NCI-H524 (cell line): ENCODE measurements around the gene ZMIZ1.
"Not testable (repeated sequence)": the region's sequence is repeated elsewhere in the genome, so short reads cannot be mapped to it uniquely, and the experiment has no call there.

Experiments used
- DNase-seq, 2 experiments: peaks; one replicate each; lab custom pipeline; 2025; lab: John Stamatoyannopoulos, UW

The ZMIZ1 gene

DNA sequence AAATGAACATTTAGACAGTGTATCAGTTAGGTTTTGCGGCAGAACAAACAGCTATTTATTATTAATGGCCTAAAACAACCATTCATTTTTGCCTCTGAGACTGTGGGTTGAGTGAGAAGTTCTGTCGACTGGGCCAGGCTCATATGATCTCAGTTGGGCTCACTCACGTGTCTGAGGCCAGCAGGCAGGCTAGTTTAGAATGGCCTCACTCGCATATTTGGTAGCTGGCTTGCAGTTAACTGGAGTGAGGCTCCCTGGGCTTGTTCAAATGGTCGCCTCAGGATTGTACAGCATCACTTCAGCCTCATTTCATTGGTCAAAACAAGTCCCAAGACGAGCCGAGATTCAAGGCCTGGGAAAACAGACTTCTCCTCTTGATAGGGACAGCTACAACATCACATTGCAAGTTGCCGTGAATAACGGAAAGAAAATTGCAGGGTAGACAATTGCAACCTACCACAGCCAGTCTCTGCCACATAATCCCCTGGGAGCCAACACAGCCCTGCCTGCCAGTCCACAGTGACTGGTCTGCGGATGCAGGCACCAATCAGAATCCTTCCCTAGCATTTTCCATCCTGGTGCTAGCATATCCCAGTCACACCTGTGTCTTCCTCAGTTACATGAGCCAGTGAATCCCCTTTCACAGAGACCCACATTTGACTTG lies 255.4 kb downstream of the ZMIZ1 start:
- DNase-seq: no peak

- no peak for DNase-seq
These were observed 257.8 kb downstream of the ZMIZ1 start for GRCh38 chr10:79326361-79327089.

DNA sequence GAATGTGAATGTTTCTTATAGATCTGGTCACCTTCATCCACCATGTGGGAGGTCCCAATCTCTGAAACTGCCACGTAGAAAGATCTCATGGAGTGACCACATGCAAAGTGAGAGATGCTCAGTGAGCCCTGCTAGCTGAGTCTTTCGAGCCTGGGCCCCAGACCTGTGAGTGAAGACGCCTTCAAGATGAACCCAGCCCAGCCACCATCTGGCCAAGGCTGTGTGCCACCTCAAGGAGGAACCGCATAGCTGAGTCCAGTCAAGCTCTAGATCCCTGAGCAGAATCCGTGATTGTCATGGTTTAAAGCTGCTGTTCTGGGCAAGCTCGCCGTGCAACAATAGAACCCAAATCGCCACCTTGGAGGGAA lies 258.3 kb downstream of the ZMIZ1 start:
- DNase-seq: no peak

- DNase-seq: no peak
These were observed 259.5 kb downstream of the ZMIZ1 start for GRCh38 chr10:79328147-79328701.

DNA sequence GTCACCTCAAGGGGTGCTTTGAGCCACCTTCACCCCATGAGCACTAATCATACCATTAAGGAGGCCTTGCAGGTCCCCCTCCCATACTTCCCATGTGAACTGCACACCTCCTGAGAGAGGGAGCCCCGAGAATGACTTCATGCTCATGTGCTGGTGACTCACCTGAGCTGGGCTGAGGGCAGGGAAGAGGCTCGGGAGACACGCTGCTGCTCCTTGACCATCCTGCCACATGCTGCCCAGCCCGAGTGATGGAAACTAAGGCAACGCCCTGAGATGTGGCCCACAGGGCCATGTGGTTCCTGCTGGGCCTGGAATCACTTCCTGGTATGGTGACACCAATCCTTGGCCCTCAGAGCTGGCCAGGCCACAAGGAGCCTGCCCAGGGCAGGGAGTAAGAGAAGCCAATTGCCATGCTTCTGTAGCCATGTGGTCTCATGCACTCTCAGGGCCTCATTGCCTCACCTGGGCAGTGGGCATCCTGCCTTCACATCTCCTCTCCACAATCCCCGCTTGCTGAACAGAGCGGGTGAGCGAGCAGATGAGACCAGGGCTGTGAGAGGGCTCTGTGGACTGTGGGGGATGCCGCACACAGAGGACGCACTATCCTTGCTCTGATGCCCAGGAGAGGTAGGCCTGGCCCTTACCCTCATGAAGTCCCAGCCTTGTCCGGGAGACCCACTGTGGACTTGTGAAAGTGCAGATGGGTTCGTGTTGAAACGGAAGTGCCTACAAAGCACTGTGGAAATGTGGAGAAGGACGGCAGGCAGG lies 260.2 kb downstream of the ZMIZ1 start:
- no peak for DNase-seq

DNA sequence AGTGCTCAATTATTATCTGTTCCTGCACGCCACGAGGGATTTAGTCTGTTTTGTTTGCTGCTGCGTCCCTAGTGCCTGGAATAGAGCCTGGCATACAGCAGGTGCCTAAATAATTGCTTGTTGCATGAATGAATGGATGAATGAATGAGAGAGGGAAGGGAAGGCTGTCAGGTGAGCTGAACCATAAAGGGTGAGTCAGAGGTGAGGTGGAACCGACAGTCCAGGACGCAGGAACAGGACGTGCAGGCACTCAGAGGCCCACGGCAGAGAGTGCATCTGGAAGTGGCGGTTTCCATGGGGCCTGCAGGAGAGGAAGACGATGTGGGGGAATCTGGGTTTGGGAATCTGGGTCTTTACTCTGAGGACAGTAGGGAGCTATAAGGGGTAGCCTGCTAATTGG lies 260.8 kb downstream of the ZMIZ1 start:
- DNase-seq: no peak

DNA sequence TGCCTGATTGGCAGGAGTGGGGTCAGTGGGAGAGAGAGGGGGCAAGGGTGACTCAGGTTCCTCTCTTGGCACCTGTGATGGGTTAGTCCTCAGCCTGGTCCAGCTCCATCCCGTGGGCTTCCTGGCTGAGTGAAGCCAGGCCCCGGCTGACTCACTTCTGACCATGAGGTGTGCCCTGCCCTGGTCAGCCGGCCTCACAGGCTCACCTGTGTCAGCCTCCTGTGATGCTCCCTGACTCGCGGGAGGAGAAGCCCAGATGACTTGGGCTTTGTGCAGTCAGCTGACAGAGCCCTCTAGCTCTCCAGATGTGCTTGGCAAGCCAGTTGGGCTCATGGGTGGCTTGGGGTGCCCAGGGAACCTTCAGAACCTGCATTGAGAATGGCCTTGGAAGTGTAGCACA lies 262.5 kb downstream of the ZMIZ1 start:
- no peak for DNase-seq

DNA sequence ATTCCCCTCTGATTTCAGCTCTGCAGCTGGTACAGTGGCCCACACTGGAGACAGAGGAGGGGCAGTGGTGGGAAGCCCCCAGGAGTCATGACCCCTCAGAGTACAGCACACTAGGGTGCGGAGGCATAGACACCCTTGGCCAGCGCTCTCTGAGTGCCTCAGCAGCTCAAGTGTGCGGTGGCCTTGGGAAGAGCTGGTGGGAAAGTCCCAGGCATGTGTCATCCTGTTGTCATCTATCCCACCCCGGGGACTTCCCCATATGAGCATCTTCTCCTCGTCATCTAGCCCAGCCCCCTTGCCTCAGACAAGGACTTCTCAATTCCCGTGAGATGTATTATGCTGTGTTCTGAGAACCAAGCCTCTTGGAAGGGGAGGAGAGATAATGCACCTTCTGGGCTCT lies 262.9 kb downstream of the ZMIZ1 start:
- DNase-seq: peak in 1 of 2 experiments; percentile 3

DNA sequence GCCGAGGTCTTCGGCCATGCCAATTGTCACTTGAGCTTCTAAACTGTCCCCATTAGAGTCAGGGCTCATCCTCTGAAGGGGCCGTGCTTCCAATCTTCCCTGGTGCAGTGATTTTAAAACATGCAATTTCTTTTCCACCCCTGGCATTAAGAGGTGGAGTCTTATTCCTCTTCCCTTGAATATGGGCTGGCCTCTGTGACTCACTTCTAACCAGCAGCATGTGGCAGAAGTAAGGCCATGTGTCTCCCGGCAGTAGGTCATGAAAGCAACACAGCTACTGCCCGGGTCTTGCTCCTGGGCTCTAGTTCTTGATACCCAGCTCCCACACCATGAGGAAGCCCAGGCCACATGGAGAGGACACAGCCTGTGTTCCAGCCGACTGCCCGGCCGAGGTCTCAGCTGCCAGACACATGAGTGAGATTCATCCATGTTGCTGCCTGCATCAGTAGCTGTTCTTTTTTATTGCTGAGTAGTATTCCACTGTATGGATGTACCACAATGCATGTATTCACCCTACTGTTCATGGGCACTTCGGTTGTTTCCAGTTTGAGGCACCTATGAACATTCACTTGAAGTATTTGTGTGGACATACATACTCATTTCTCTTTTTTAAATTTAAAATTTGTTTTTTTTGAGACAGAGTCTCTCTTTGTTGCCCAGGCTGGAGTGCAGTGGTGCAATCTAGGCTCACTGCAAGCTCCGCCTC lies 264.0 kb downstream of the ZMIZ1 start:
- not testable (repeated sequence) for DNase-seq

- DNase-seq: no peak
These were observed 264.7 kb downstream of the ZMIZ1 start for GRCh38 chr10:79333513-79333912.

GRCh38 chr10:79334573-79334972 lies 265.8 kb downstream of the ZMIZ1 start:
- no peak for DNase-seq

- no peak for DNase-seq
These were observed 266.3 kb downstream of the ZMIZ1 start for GRCh38 chr10:79335094-79335469.

DNA sequence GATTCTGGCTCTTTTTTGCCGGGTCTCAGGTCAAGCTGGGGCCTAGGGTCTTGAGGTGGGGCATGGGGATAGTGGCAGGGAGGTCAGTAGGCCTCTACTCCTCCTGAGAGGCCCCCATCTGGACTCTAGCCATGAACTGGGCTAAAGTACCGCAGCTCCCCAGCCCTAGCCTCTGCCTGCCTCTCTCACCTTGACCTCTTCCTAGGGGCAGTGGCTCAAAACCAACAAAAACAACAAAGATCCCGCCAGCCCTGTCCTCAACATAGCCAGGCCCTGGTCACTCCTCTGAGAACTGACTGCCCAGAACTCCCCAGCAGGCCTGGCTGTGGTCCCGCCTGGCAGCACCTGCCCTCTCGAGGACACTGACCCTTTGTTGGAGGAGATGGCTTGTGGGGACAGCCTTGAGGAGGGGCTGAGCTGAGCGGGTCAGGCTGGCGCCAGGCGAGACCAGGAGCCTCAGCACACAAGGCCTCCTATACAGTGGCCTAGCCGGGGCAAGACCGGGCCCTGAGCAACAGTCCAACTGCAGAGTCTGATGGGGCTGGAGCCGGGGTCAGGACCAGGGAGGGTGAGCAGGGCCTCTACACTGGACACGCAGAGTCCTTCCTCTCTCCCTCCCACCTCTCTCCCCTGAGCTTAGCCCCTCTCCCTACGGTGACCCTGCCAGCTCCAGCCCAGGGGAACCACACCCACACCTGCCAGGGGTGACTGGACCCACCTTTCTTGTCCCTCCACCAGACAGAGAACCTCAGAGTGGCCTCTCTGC lies 266.9 kb downstream of the ZMIZ1 start:
- no peak for DNase-seq

DNA sequence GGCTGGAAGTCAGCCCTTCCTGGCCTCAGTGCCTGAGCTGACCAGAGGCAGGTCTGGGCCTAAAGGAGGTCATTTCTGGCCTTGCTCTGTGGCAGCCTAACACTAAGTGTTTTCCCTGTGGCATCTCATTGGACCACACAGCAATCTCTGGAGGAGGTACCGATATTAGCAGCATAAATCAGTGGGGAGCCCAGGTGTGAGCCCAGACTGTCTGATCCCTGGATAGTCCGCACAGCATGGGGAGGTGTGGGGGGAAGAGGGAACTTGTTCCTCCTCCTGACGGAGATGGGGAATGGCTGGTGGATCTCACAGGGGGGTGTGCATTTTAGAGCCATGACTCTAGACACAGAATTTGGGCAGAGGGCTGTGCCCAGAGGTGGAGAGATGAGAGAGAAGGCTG lies 267.5 kb downstream of the ZMIZ1 start:
- no peak for DNase-seq

GRCh38 chr10:79336739-79337138 lies 268.0 kb downstream of the ZMIZ1 start:
- DNase-seq: no peak

DNA sequence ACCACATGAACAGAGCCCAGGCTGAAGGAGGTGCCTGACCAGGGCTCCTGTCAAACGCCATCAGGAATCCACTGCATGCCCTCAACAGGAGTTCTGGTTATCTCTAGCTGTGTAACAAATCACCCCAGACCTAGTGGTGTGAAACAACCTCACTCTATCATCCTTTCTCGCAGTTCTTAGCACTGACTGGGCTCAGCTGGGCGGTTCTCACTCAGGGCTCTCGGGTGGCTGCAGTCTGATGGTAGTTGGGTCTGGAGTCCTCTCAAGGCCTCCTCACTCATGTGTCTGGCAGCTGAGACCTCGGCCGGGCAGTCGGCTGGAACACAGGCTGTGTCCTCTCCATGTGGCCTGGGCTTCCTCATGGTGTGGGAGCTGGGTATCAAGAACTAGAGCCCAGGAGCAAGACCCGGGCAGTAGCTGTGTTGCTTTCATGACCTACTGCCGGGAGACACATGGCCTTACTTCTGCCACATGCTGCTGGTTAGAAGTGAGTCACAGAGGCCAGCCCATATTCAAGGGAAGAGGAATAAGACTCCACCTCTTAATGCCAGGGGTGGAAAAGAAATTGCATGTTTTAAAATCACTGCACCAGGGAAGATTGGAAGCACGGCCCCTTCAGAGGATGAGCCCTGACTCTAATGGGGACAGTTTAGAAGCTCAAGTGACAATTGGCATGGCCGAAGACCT lies 269.2 kb downstream of the ZMIZ1 start:
- not testable (repeated sequence) for DNase-seq

GRCh38 chr10:79339266-79339665 lies 270.5 kb downstream of the ZMIZ1 start:
- no peak for DNase-seq

DNA sequence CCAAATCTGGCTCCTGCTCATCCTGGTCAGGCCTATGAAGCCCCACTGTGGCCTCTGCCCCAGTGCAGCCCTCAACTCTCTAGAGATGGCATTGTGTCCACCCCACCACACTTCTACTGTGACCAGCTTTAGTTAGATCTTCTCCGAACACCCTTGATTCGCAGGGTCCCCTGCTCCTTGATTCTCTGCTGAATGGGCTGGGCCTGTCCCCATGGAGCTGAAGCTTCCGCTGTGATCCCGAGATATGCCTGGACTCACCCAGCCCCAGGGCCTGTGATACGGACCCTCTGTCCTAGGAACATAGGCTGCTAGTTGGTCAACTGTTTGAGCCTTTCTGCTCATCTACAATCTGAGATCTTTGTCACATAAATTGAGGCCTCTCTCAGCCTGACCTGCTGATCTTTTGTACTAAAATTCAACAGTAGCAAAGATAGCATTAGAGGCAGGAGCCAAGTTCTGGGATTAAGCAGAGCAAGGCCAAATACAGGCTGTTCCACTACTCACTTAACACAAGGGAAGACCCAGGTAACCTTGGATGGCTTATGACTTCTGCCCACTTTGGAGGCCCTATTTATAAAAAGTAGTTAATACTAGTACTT lies 272.0 kb downstream of the ZMIZ1 start:
- DNase-seq: peak in 1 of 2 experiments; percentile 33

GRCh38 chr10:79342295-79342761 lies 273.6 kb downstream of the ZMIZ1 start:
- peak in 1 of 2 experiments; percentile 30 for DNase-seq
